ENCODE results near the gene HDAC4.

DNA sequence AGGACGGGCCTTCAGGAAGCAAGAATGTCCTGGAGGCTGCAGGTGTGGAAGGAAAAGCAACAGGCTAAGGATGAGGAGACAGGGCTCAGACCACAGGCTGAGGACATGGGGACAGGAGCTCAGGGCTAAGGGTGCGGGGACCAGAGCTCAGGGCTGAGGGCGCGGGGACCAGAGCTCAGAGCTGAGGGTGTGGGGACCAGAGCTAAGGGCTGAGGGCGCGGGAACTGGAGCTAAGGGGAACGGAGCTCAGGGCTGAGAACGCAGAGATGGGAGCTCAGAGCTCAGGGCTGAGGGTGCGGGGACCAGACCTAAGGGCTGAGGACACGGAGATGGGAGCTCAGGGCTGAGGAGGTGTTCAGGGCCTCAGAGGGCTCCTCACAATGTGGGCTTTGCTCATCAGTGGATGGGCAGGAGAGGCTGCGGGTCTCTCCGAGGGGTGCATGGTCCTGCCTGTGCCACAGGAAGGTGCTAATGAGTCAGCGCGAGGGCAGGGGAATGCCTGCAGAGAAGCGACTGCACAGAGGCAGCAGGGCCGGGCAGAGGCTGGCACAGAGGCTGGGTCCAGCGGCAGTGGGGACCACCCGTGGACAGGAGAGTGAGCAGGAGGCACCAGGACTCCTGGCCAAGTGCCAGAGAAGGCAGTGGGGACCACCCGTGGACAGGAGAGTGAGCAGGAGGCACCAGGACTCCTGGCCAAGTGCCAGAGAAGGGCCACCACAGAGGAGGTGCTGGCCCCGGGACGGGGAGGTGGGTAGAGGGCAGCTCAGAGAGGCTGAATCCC lies 281.3 kb downstream of the HDAC4 start:
- no peak for TF ChIP-seq SUZ12 (IDR thresholded peaks at IDR 0.05; ENCODE audit: extremely low read depth, insufficient read depth, insufficient read length)
- TF ChIP-seq YY1 (IDR thresholded peaks at IDR 0.05; ENCODE audit: insufficient read depth, insufficient read length): no peak
